ENCODE results near the gene MRPL54. TPM values are rescaled to one million over a fixed set of nuclear protein-coding genes. Genes with fewer than 3 reads are reported as not detected.

MRPL54 gene
- total RNA-seq (37.9 and 57.8 TPM in 2 replicates), polyA plus RNA-seq (81.5 and 91.2 TPM in 2 replicates)

GRCh38 chr19:3762501-3763459 lies at the start of gene MRPL54:
MRPL54 (plus strand) TSS chr19:3762682; CDS start chr19:3762701, 19 bp downstream.
- no peak for TF ChIP-seq CTCF (IDR thresholded peaks at IDR 0.05; ENCODE audit: low read depth, low read length)
- Histone ChIP-seq H3K36me3 (no peaks in the 10 kb centered on the region), H3K27me3 (peaks cover 3% of the 10 kb centered on the region), H3K4me1 (ENCODE audit: low read depth) (no peaks in the 10 kb centered on the region), H3K9me3 (ENCODE audit: low read depth) (no peaks in the 10 kb centered on the region), H3K4me3 (peak within 1 kb of the TSS; percentile 87), H3K27ac (peak within 1 kb of the TSS; percentile 95)
- DNase-seq (ENCODE audit: low read depth in 1 of 2, low spot score in 1 of 2): peak; percentile 99

GRCh38 chr19:3716147-3716668 lies 46.3 kb upstream of the MRPL54 start:
- no peak for DNase-seq (ENCODE audit: low read depth in 1 of 2, low spot score in 1 of 2)
- Histone ChIP-seq H3K27me3 (no peaks in the 10 kb centered on the region), H3K27ac (no peak overlapping the region), H3K4me1 (ENCODE audit: low read depth) (no peaks in the 10 kb centered on the region), H3K36me3 (no peaks in the 10 kb centered on the region), H3K4me3 (no peak overlapping the region), H3K9me3 (ENCODE audit: low read depth) (no peaks in the 10 kb centered on the region)
- TF ChIP-seq CTCF (IDR thresholded peaks at IDR 0.05; ENCODE audit: low read depth, low read length): no peak

GRCh38 chr19:3719868-3720267 lies 42.6 kb upstream of the MRPL54 start:
- no peak overlapping the region for H3K4me3 ChIP-seq
- no peaks in the 10 kb centered on the region for H3K9me3 ChIP-seq (ENCODE audit: low read depth)
- H3K4me1 ChIP-seq (ENCODE audit: low read depth): no peaks in the 10 kb centered on the region
- TF ChIP-seq CTCF (IDR thresholded peaks at IDR 0.05; ENCODE audit: low read depth, low read length): no peak
- peaks cover 19% of the 10 kb centered on the region for H3K27me3 ChIP-seq
- no peak for DNase-seq (ENCODE audit: low read depth in 1 of 2, low spot score in 1 of 2)
- no peak overlapping the region for H3K27ac ChIP-seq
- H3K36me3 ChIP-seq: no peaks in the 10 kb centered on the region

- H3K4me1 ChIP-seq (ENCODE audit: low read depth): no peaks in the 10 kb centered on the region
- no peaks in the 10 kb centered on the region for H3K9me3 ChIP-seq (ENCODE audit: low read depth)
- H3K27me3 ChIP-seq: peaks cover 19% of the 10 kb centered on the region
- H3K4me3 ChIP-seq: no peak overlapping the region
- DNase-seq (ENCODE audit: low read depth in 1 of 2, low spot score in 1 of 2): no peak
- no peaks in the 10 kb centered on the region for H3K36me3 ChIP-seq
- no peak overlapping the region for H3K27ac ChIP-seq
- no peak for TF ChIP-seq CTCF (IDR thresholded peaks at IDR 0.05; ENCODE audit: low read depth, low read length)
These were observed 42.0 kb upstream of the MRPL54 start for GRCh38 chr19:3720349-3720917.

- no peak for TF ChIP-seq CTCF (IDR thresholded peaks at IDR 0.05; ENCODE audit: low read depth, low read length)
- H3K4me1 ChIP-seq (ENCODE audit: low read depth): no peaks in the 10 kb centered on the region
- H3K27me3 ChIP-seq: peaks cover 22% of the 10 kb centered on the region
- DNase-seq (ENCODE audit: low read depth in 1 of 2, low spot score in 1 of 2): peak; percentile 90 to 93
- H3K9me3 ChIP-seq (ENCODE audit: low read depth): no peaks in the 10 kb centered on the region
- H3K36me3 ChIP-seq: no peaks in the 10 kb centered on the region
- H3K4me3 ChIP-seq: peak overlapping the region; percentile 21
- no peak overlapping the region for H3K27ac ChIP-seq
These were observed 41.2 kb upstream of the MRPL54 start for GRCh38 chr19:3721131-3721886.
